B cell (primary cell): Measurements from ENCODE around the gene TUT1. TPM values are rescaled to one million over a fixed set of nuclear protein-coding genes. Genes with fewer than 3 reads are reported as not detected.

Source experiments
- ATAC-seq: fragments of 200-7000 bp; cut with Tn5 transposase; one replicate; pipeline ENCODE4 v1.10.0; 2021; ENCODE audit warnings: low read depth, mild to moderate bottlenecking, moderate number of reproducible peaks, moderate library complexity
- CTCF ChIA-PET: fragments of 350-600 bp; sonication (Branson Sonifier 250); formaldehyde crosslinking; loops from one replicate; lab custom pipeline; 2021; ENCODE audit warnings: antibody characterized with exemption, inconsistent platforms; lab: Charles Lee
- POLR2A ChIA-PET: fragments of 350-600 bp; sonication (Branson Sonifier 250); formaldehyde crosslinking; loops from one replicate; lab custom pipeline; 2021; ENCODE audit warnings: antibody characterized with exemption; lab: Charles Lee
- DNase-seq: peaks from one replicate; pipeline ENCODE4 v3.0.0; 2013
- H2AFZ ChIP-seq: 2 replicates; pipeline ENCODE4 v1.6.1; 2012; ENCODE audit warnings: mild to moderate bottlenecking, low read depth, low read length; ENCODE audit not compliant: insufficient read depth, poor library complexity, severe bottlenecking
- H3K27ac ChIP-seq, 2 donors: 1 replicate in 1 of 2; 2 replicates in 1 of 2; pipeline ENCODE4 v1.5.1; 2012 to 2013; ENCODE audit warnings: low read length in 2 of 2, mild to moderate bottlenecking in 2 of 2, moderate library complexity in 1 of 2
- H3K27me3 ChIP-seq, 4 experiments: fragments of 200-600 bp in 1 of 4; sonication (generic) in 1 of 4; replicated peaks in 1 of 4; 1 replicate in 2 of 4; 2 replicates in 2 of 4; pipeline versions ENCODE4 v1.6.1 to v1.7.0; 2013 to 2016; ENCODE audit warnings: low read length in 3 of 4, mild to moderate bottlenecking in 2 of 4, mixed read lengths in 1 of 4, moderate library complexity in 1 of 4; ENCODE audit not compliant: insufficient read depth in 4 of 4, control insufficient read depth in 3 of 4; ENCODE audit errors: control extremely low read depth in 1 of 4
- H3K36me3 ChIP-seq, 2 experiments: replicated peaks in 1 of 2; 1 replicate in 1 of 2; 2 replicates in 1 of 2; pipeline versions ENCODE4 v1.6.1 to v1.7.1; 2013; ENCODE audit warnings: low read length in 1 of 2; ENCODE audit not compliant: insufficient read depth in 2 of 2, control insufficient read depth in 1 of 2; ENCODE audit errors: control extremely low read depth in 1 of 2, extremely low read depth in 1 of 2
- H3K4me1 ChIP-seq, 2 donors: fragments of 200-600 bp in 1 of 2; sonication (generic) in 1 of 2; 1 replicate in 1 of 2; 2 replicates in 1 of 2; pipeline versions ENCODE4 v1.5.1 to v1.6.1; 2013 to 2017; ENCODE audit warnings: low read length in 2 of 2; ENCODE audit not compliant: control insufficient read depth in 2 of 2, insufficient read depth in 2 of 2
- H3K4me2 ChIP-seq: replicated peaks from 2 replicates; pipeline ENCODE3; 2012; ENCODE audit warnings: mild to moderate bottlenecking, low read depth, low read length; ENCODE audit not compliant: poor library complexity, severe bottlenecking
- H3K4me3 ChIP-seq, 5 experiments: fragments of 200-600 bp in 1 of 5; sonication (generic) in 1 of 5; 1 replicate in 3 of 5; 2 replicates in 2 of 5; pipeline versions ENCODE4 v1.5.1 to v1.7.0; 2011 to 2016; ENCODE audit warnings: low read length in 4 of 5, mild to moderate bottlenecking in 4 of 5, low read depth in 2 of 5, control low read depth in 1 of 5, moderate library complexity in 1 of 5; ENCODE audit not compliant: insufficient read depth in 1 of 5; ENCODE audit errors: control extremely low read depth in 1 of 5, extremely low read depth in 1 of 5
- H3K79me2 ChIP-seq: fragments of 200-600 bp; sonication (generic); one replicate; pipeline ENCODE4 v1.6.0; 2016; ENCODE audit warnings: low read length; ENCODE audit not compliant: control insufficient read depth, insufficient read depth
- H3K9ac ChIP-seq: fragments of 200-600 bp; sonication (generic); 2 replicates; pipeline ENCODE4 v1.6.1; 2017; ENCODE audit warnings: mild to moderate bottlenecking, low read length, moderate library complexity
- H3K9me3 ChIP-seq, 3 donors: one replicate each; pipeline versions ENCODE4 v1.6.1 to v1.7.1; 2013; ENCODE audit warnings: low read length in 2 of 3; ENCODE audit not compliant: control insufficient read depth in 2 of 3, insufficient read depth in 1 of 3; ENCODE audit errors: control extremely low read depth in 1 of 3
- H4K20me1 ChIP-seq: 2 replicates; pipeline ENCODE4 v1.6.0; 2012; ENCODE audit warnings: mild to moderate bottlenecking, low read length; ENCODE audit not compliant: insufficient read depth, control insufficient read depth, poor library complexity, severe bottlenecking
- H3K27ac Mint-ChIP-seq: one replicate; pipeline ENCODE4 v1.8.0; 2021; ENCODE audit warnings: mixed read lengths
- H3K27me3 Mint-ChIP-seq: one replicate; pipeline ENCODE4 v1.8.0; 2021; ENCODE audit warnings: mixed read lengths
- H3K4me1 Mint-ChIP-seq: one replicate; pipeline ENCODE4 v1.8.0; 2021; ENCODE audit warnings: mixed read lengths
- H3K4me3 Mint-ChIP-seq: one replicate; pipeline ENCODE4 v1.8.0; 2021; ENCODE audit warnings: mixed read lengths
- H3K9me3 Mint-ChIP-seq: one replicate; pipeline ENCODE4 v1.8.0; 2022; ENCODE audit warnings: mixed read lengths; ENCODE audit not compliant: insufficient read depth
- CTCF ChIP-seq: fragments of 200-600 bp; IDR thresholded peaks from one replicate; pipeline ENCODE4 v1.8.0; 2022; ENCODE audit warnings: antibody characterized with exemption, mild to moderate bottlenecking
- EZH2 ChIP-seq: IDR thresholded peaks from 2 replicates; pipeline ENCODE4 v1.6.1; 2012; ENCODE audit warnings: borderline replicate concordance, low read depth, mild to moderate bottlenecking, moderate library complexity, low read length; ENCODE audit not compliant: insufficient read depth, poor library complexity, severe bottlenecking
- WGBS: methylation state at CpG from one replicate; pipeline ENCODE4 v1.1.5; 2013; ENCODE audit warnings: missing lambda C conversion rate; ENCODE audit not compliant: insufficient coverage; 5-methylcytosine and 5-hydroxymethylcytosine counted together
- intact Hi-C: fragments of 100-400 bp; cut with micrococcal nuclease; formaldehyde crosslinking; loops from one replicate; pipeline ENCODE4 v1.10.0; 2022
- polyA plus RNA-seq: library from polyadenylated mRNA; depleted of rRNA; stranded (reverse); fragments of >200 nt; gene quantifications from 2 replicates; pipeline ENCODE4 v1.2.3, GENCODE V29; 2012
- total RNA-seq, 2 donors: library from RNA; stranded (reverse); fragments of 120-200 nt in 1 of 2; gene quantifications; 1 replicate in 1 of 2; 2 replicates in 1 of 2; pipeline versions ENCODE4 v1.2.3 to v1.2.4, GENCODE V29; 2013 to 2022

TUT1 gene
- total and polyA plus RNA-seq, 2 donors (not counting 1 experiment from before 2014, with no cell fraction given): 31.1 to 47.7 TPM

- intact Hi-C loops: no loop called here
- no peaks in the 10 kb centered on the region for H3K27me3 ChIP-seq
- Mint-ChIP-seq H3K4me1 (peaks cover 69% of the 10 kb centered on the region), H3K27me3 (no peaks in the 10 kb centered on the region), H3K27ac (peak overlapping the region; percentile 90), H3K9me3 (no peaks in the 10 kb centered on the region), H3K4me3 (peak overlapping the region; percentile 73)
- 69% methylated on average over 10 of the region's 13 CpGs for WGBS
- peaks cover 90% of the 10 kb centered on the region for H4K20me1 ChIP-seq
- peaks cover 90% of the 10 kb centered on the region for H3K79me2 ChIP-seq
- POLR2A ChIA-PET: interaction anchor here (0.9 to 7.3 kb wide), 4 partner anchors 16 to 342 kb away, joined by 3 to 119 read pairs (median 6); partner anchors contain the start of genes MTA2 and TUT1
- TF ChIP-seq EZH2 (no peak), CTCF (no peak)
- ATAC-seq: no peak
- H3K4me1 ChIP-seq: peaks cover 60 to 66% of the 10 kb centered on the region in 2 donors
- peak overlapping the region; percentile 43 to 94 for H3K27ac ChIP-seq
- peaks cover 4 to 29% of the 10 kb centered on the region in 2 experiments for H3K36me3 ChIP-seq
- DNase-seq: no peak
- CTCF ChIA-PET: interaction anchor here (0.6 to 11.1 kb wide), 5 partner anchors 16 to 145 kb away, joined by 3 to 376 read pairs (median 5); no protein-coding TSS in a partner anchor
- H3K9me3 ChIP-seq: no peaks in the 10 kb centered on the region
- peak overlapping the region; percentile 97 for H3K4me2 ChIP-seq
- peak overlapping the region in 2 of 5 experiments; percentile 5 to 26 for H3K4me3 ChIP-seq
- H3K9ac ChIP-seq: peak overlapping the region; percentile 36
- no peak overlapping the region for H2AFZ ChIP-seq
These were observed 51.9 kb downstream of the TUT1 start for GRCh38 chr11:62539238-62539925.
